NB4 (cell line): ENCODE measurements around the gene PSMB2.

Source experiments
- DNase-seq: peaks from one replicate; pipeline ENCODE4 v3.0.0; 2010; ENCODE audit warnings: low read depth
- H3K4me3 ChIP-seq: one replicate; pipeline ENCODE4 v1.5.1; 2011; ENCODE audit warnings: mild to moderate bottlenecking, low read depth, low read length, moderate library complexity
- MYC ChIP-seq: IDR thresholded peaks from 2 replicates; pipeline ENCODE4 v1.6.1; 2011; ENCODE audit warnings: low read depth, low read length
- POLR2A ChIP-seq: IDR thresholded peaks from 2 replicates; pipeline ENCODE4 v1.6.1; 2011; ENCODE audit warnings: mild to moderate bottlenecking; ENCODE audit not compliant: insufficient read length; ENCODE audit errors: extremely low read depth
- TF ChIP-seq, protein P1 (sequence below): IDR thresholded peaks from one replicate; pipeline ENCODE4 v1.5.1; 2012; ENCODE audit warnings: low read depth, low read length
- TF ChIP-seq, protein P2 (sequence below): IDR thresholded peaks from 2 replicates; pipeline ENCODE4 v1.6.1; 2011; ENCODE audit warnings: low read depth, low read length

The PSMB2 gene

DNA sequence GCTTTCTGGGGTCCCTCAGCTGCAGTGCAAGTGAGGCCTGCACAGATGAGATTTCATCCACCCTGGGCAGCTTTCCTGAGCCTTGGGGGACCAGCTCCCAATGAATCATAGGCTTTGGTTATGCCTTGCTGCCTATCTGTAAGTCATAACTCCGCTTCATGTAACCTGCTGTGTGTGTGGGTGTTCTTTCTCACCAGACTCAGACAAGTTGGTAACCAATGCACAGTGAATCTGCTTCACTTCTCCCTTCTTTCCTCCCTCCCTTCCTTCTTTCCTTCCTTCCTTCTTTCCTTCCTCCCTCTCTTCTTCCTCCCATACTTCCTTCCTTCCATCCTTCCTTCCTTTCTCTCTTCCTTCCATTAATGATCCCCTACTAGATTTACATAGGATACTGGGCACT is 34.4 kb upstream of the PSMB2 start:
- no peak for DNase-seq
- H3K4me3 ChIP-seq, result no peak overlapping the region
- TF ChIP-seq, protein P1, sequence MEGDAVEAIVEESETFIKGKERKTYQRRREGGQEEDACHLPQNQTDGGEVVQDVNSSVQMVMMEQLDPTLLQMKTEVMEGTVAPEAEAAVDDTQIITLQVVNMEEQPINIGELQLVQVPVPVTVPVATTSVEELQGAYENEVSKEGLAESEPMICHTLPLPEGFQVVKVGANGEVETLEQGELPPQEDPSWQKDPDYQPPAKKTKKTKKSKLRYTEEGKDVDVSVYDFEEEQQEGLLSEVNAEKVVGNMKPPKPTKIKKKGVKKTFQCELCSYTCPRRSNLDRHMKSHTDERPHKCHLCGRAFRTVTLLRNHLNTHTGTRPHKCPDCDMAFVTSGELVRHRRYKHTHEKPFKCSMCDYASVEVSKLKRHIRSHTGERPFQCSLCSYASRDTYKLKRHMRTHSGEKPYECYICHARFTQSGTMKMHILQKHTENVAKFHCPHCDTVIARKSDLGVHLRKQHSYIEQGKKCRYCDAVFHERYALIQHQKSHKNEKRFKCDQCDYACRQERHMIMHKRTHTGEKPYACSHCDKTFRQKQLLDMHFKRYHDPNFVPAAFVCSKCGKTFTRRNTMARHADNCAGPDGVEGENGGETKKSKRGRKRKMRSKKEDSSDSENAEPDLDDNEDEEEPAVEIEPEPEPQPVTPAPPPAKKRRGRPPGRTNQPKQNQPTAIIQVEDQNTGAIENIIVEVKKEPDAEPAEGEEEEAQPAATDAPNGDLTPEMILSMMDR, result no peak
- TF ChIP-seq MYC, result no peak
- TF ChIP-seq, protein P2, sequence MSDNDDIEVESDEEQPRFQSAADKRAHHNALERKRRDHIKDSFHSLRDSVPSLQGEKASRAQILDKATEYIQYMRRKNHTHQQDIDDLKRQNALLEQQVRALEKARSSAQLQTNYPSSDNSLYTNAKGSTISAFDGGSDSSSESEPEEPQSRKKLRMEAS, result no peak
- TF ChIP-seq POLR2A, result no peak

DNA sequence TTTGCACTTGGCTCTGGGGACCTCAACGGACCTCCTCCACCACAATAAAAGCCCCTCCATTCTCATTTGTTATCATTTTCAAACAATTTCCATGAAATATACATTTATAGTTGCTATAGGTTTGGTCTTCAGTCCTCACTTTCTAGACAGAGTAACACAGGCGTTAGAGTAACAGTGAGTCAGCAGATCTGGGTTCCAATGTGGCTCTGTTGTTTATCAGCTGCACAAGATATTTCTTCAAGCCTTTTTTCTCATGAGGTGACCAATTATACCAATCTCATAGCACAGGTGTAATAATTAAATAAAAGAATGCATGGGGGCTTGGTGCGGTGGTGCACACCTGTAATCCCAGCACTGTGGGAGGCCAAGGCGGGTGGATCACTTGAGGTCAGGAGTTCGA is 32.8 kb upstream of the PSMB2 start:
- TF ChIP-seq, protein P2, result no peak
- TF ChIP-seq MYC, result no peak
- TF ChIP-seq POLR2A, result no peak
- TF ChIP-seq, protein P1, result no peak
- no peak overlapping the region for H3K4me3 ChIP-seq
- DNase-seq, result no peak

DNA sequence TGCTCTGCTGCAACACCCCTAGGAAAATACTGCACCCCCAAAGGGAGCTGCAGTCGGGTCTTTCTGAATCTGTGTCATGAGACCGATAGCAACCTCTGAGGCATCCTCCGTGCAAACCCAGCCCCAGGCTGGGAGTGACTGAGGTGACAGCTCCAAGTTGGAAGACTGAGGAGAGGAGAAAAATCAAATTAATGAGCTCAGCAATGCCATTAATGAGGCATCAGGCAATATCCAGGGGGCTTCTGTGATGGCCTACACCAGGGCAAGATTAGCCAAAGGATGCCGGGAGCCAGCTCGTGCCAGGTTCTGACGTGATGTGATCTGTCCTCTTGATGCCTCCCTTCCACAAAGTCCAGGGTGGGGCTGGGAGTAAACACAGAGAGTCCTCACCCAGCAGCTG is 30.8 kb upstream of the PSMB2 start:
- TF ChIP-seq MYC, result no peak
- TF ChIP-seq, protein P2, result no peak
- TF ChIP-seq POLR2A, result no peak
- no peak for DNase-seq

DNA sequence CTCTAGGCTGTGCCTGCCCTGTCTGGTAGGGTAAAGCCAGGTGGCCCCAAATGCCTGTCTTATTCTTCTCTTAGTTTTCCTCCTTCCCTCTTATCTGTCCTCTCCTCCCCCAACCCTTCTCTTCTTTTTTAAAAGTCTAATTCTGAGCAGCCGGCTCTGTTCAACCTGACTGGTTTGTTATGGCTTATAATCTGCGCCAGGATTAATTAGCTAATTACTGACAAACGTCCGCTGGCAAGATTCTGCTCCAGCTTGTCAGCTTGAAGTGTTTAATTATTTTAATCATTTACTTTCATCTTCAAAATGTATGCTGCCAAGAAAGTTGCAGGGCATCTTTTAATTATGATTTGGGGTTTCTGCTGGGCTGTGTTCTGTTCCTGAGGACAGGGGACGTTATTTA is 27.2 kb upstream of the PSMB2 start:
- no peak for DNase-seq
- H3K4me3 ChIP-seq, result no peak overlapping the region
- TF ChIP-seq, protein P1, result no peak
- no peak for TF ChIP-seq MYC
- TF ChIP-seq, protein P2, result no peak
- no peak for TF ChIP-seq POLR2A

More for the DNA sequence above, 30.8 kb upstream of the PSMB2 start:
- no peak overlapping the region for H3K4me3 ChIP-seq

DNA sequence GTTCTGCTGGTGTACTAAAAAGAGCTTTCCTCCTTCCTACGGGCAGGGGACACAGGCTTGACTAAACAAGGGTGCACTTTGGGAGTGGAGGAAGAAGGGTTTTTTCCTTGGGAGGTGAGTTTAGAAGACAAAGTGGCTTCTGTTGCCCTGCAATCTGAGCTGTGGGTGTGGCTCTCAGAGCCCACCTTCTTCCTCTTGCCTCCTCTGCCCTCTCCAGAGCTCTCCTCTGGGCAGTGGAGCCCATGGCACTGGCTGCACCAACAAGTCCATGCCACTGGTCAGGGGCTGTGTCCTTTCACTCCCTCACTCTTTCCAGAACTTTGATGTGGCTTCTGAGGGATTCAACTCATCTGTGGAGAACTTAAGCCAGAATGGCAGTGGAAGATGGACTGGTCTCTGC is 25.6 kb upstream of the PSMB2 start:
- H3K4me3 ChIP-seq, result no peak overlapping the region
- TF ChIP-seq, protein P2, result no peak
- TF ChIP-seq, protein P1, result no peak
- no peak for TF ChIP-seq MYC
- no peak for TF ChIP-seq POLR2A
- no peak for DNase-seq

- no peak overlapping the region for H3K4me3 ChIP-seq
- TF ChIP-seq, protein P2, result no peak
- TF ChIP-seq, protein P1, result no peak
- TF ChIP-seq POLR2A (no peak), MYC (no peak)
- no peak for DNase-seq
Measured at GRCh38 chr1:35666216-35666615, 24.9 kb upstream of the PSMB2 start.
